HG03025 (cell line): ENCODE results near the gene DDX31.
"Not testable (repeated sequence)": the region's sequence is repeated elsewhere in the genome, so short reads cannot be mapped to it uniquely, and the experiment has no call there.

Experiments
- ATAC-seq: cut with Tn5 transposase; IDR thresholded peaks from one replicate; pipeline ENCODE4 v1.9.1; 2021; ENCODE audit warnings: mild to moderate bottlenecking, moderate library complexity; ENCODE audit not compliant: unreplicated experiment, low FRiP score

Gene DDX31

GRCh38 chr9:132583584-132584304 lies 86.0 kb downstream of the DDX31 start:
- ATAC-seq, result no peak

DNA sequence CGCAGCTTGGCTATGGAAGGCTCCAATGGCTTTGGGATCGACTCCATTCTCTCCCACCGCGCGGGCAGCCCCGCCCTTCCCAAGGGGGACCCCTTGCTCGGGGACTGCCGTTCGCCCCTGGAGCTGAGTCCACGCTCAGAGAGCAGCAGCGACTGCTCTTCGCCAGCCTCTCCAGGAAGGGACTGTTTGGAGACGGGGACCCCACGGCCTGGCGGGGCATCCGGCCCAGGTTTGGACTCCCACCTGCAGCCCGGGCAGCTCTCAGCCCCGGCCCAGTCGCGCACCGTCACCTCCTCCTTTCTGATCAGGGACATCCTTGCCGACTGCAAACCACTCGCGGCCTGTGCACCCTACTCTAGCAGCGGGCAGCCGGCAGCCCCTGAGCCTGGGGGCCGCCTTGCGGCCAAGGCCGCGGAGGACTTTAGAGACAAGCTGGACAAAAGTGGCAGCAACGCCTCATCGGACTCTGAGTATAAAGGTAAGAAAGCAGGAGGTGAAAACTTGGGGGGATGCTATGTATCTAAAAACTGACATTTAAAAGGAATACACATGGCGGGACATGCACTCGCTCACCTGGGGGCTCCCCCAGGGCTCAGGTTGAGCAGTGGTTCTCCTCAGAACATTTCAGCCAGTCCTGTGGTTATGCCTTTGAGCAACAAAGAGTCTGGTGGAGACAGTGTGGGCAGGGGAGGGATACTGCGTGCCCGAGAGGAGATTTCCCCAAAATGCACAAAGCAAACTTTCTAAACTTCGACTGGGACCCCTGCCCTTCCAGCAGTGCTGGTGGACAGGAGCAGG lies 86.8 kb downstream of the DDX31 start:
- ATAC-seq, result no peak

DNA sequence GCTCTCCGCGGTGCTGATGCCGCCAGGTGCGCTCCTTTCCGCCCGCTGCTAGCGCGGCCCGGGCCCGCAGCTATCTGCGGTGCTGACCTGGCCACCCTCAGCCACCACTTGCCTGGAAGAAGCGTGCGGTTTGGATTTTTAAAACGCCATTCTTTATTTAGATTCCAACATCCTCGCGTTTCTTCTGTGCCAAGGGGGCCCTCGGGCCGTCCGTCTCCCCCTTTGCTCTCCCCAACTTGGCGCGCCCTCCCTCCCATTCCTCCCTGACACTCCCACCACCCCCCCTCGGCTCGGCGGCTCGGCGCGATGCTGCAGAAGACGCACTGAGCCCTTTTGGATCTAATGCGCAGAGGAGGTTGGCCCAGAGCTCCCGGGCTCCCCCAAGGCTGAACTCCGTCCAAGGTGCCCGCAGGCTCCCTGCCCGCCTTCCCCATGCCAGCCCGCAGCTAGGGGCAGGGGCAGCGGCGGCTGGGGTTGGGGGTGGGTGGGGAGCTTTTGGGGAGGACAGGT lies 87.5 kb downstream of the DDX31 start, which contains the start of gene BARHL1:
Gene BARHL1 (plus strand): TSS at position 331 of the 510 bp plus-strand sequence. CDS start 192 bp downstream, outside the sequence.
- no peak for ATAC-seq

DNA sequence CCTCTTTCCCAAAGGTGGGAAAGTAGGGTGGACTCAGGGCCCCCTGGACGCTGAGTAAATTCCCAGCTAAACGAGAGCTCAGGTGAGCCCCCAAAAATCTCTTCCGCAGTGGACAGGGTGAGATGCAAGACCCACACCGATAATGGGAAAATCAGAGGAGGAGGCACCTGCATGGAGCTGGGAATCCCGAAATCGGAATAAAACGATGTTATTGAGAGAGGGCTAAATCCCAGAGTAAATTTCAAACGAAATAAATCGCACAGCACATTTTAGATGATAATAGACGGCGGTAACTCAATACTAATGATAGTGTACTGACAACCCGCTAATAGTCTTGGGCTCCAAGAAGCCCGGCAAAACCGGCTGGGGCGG lies 90.4 kb downstream of the DDX31 start:
- ATAC-seq, result no peak

DNA sequence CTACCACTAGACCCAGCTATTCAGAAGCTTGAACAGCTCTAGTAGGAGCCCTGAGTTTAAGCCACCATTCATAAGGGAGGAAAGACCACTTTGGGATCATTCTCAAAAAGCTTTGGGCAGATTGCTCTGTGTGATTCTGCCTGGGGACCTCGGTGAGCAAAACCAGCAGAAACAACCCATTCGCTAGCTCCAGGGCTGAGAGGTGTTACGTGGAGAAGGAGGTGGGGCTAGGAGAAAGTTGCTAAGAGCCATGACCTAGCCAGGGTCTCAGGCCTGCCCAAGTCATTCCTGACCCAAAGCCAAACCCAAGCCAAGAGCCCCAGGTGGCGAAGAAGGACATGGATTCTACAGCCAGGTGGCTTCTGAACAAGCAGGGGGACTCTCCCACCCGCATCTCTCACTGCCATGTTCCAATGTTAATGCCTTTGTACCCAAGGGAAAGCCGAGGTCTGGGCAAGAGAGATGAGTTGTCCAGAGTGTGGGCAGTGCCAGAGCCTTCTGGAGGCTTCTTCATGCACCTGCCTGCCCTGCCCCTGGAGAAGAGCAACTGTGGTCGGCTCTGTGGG lies 91.3 kb downstream of the DDX31 start:
- no peak for ATAC-seq

GRCh38 chr9:132577119-132577518 lies 92.7 kb downstream of the DDX31 start:
- ATAC-seq, result no peak

GRCh38 chr9:132575811-132576210 lies 94.0 kb downstream of the DDX31 start:
- no peak for ATAC-seq

- ATAC-seq, result no peak
Observed at GRCh38 chr9:132575005-132575609, 94.7 kb downstream of the DDX31 start.

DNA sequence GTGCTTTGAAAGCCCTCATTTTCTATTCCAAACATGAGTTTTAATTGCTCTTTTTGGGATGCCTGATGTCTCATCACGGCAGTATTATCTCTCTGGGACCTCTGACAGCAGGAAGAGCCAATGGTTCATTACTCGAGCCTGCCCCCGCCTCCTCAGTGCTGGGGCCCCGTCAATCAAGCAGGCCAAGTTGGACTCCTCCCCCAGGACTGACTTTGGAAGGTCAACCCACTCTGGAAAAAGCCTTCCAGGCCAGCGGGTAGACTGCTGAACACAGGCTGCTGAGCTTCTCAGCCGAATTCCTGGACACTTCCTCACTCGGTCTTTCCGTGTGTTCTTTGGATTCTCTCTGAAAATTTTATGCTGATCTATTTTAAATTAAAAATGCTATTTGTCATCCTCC lies 96.9 kb downstream of the DDX31 start:
- no peak for ATAC-seq

GRCh38 chr9:132571806-132572600 lies 97.8 kb downstream of the DDX31 start:
- ATAC-seq, result no peak

GRCh38 chr9:132568787-132569186 lies 101.0 kb downstream of the DDX31 start:
- ATAC-seq, result not testable (repeated sequence)

DNA sequence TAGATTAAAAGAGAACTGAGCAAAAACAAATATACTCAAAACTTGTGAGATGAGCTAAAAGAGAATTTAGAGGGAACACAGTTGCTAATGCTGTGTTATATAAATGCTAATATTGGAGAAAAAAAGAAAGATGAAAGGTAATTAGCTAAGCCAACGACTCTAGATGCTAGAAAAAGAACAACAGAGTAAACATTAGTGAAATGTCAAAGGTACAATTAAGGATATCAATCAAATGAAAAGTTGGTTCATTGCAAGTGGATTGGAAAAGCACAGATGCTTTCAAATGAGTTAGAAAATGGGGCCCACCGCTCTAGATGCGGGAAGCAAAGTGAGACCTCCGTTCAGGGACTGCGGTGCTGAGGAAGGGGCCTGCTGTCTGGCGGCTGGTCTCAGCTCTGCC lies 105.3 kb downstream of the DDX31 start:
- ATAC-seq, result no peak

DNA sequence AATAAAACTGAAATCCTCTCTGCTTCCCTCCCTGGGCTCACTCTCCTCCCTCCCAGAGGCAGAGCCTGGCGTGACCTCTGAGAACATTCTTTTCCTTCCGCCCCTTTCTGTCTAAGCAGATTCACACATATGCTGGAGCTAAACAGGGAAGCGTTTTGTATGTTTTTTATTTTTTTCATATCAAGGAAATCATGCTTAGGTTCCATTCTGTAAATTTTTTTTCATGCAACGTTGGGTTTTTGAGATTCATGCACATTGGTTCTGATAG lies 107.5 kb downstream of the DDX31 start:
- no peak for ATAC-seq

- no peak for ATAC-seq
Observed at GRCh38 chr9:132560616-132561202, 109.1 kb downstream of the DDX31 start.

DNA sequence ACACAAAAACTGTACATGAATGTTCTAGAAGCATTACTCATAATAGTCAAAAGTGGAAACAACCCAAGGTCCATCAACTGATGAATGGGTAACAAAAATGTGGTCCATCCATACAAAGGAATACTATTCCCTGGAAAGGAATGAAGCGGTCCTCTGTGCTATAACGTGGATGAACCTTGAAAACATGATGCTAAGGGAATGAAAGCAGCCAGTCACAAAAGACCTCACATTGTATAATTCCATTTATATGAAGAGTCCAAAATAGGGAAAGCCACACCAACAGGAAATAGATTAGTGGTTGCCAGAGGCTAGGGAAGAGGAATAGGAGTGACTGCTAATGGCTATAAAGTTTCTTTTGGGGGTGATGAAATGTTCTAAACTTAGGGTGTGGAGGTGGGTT lies 110.1 kb downstream of the DDX31 start:
- ATAC-seq, result no peak

- no peak for ATAC-seq
Observed at GRCh38 chr9:132557159-132557558, 112.6 kb downstream of the DDX31 start.

- no peak for ATAC-seq
Observed at GRCh38 chr9:132556714-132557113, 113.1 kb downstream of the DDX31 start.

DNA sequence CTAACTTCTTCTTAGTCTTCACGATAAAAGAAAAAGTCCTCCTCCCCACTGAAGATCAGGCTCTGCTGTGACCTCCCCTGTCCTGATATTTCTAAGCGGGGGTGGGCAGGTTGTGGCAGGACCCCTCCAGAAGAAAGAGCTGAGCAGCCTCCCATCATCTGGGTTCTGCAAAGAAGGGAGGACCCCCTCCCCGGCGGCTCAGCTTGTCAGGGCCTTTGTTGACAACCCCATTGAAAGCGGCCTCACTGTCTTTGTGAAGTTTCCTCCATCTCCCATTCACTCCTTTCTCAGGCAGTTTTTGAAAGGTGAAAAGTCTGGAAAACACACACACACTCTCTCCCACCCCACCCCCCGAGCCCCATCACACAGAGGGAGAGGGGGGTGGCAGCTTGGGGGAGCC lies 113.5 kb downstream of the DDX31 start:
- ATAC-seq, result no peak

- ATAC-seq, result no peak
Observed at GRCh38 chr9:132555528-132555927, 114.3 kb downstream of the DDX31 start.

- ATAC-seq, result no peak
Observed at GRCh38 chr9:132554755-132555154, 115.0 kb downstream of the DDX31 start.
